HG02938 (cell line): ENCODE results near the gene ATOH8.

Experiments used
- ATAC-seq: cut with Tn5 transposase; IDR thresholded peaks from one replicate; pipeline ENCODE4 v1.9.1; 2021; ENCODE audit warnings: mild to moderate bottlenecking, moderate library complexity; ENCODE audit not compliant: unreplicated experiment

The ATOH8 gene

DNA sequence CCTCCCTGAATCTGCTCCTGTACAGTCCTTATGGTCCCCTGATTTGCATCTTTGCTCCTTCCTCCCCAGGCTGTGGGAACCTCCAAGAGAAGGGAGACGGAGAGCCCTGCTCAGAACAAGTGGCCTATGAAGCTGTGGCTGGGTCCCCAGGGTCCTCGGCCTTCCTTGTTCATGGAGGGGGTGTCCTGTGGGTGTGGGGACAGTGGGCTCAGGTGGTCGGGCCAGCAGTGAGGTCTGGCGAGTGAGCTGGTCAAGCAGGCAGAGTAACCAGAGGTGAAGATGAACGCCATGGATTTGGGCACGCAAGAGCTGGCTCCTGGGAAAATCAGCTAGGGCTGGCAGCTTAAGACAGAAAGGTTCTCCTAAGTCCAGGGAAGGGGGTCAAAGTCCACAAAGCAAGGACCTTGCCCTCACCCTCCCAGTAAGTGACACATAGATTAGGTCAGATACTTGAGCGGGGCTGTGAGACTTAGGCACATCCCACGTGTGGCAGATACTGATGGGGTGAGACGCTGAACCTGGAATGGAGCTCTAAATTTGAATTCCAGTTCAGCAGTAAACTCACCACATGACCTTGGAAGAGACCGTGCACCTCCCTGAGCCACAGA, 34.8 kb upstream of the ATOH8 start:
- no peak for ATAC-seq

- no peak for ATAC-seq
Measured at GRCh38 chr2:85719609-85720240, 34.1 kb upstream of the ATOH8 start.

GRCh38 chr2:85720533-85720932, 33.3 kb upstream of the ATOH8 start:
- ATAC-seq = no peak

- no peak for ATAC-seq
Measured at GRCh38 chr2:85721641-85722040, 32.1 kb upstream of the ATOH8 start.

GRCh38 chr2:85722519-85722918, 31.3 kb upstream of the ATOH8 start:
- ATAC-seq = no peak

- ATAC-seq = no peak
Measured at GRCh38 chr2:85723707-85724360, 30.0 kb upstream of the ATOH8 start.

DNA sequence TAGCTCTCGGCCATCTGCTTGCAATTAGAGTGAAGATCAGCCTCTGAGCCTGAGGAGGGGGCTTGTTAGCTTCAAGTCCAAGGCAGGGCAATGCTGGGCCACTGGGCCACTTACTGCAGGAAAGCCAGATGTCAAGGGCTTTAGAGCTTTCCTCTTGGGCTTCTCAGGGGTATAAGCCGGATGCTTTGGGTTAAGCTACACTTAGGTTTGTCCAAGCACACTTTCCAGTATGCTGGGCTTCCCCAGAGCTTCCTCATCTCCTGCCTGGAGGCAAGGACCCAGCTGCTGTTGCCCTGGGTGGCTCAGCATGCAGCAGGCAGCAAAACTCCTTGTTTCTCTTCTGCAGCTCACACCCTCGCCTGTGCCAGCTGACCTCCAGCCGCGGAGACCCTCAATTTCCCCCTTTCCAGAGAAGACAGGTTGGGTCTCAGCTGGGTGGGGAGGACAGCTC, 29.0 kb upstream of the ATOH8 start:
- no peak for ATAC-seq

DNA sequence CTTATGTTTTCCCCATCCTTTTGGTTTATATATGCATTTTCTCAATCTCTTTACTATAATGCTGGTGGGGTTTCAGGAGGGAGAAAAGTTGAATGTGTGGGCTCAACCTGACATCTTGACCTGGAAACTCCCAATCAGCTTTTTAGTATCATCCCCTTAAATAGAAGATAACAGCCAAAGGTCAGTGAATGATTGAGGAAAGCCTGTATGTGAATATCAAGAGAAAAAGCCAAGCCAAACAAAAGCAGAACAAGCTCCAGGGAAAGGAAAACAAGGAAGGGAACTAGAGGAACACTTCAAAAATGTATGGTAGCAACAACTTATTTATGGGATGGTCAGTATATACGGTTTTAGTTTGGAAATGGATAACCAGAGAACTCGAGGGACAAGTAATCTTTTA, 28.3 kb upstream of the ATOH8 start:
- ATAC-seq = no peak

DNA sequence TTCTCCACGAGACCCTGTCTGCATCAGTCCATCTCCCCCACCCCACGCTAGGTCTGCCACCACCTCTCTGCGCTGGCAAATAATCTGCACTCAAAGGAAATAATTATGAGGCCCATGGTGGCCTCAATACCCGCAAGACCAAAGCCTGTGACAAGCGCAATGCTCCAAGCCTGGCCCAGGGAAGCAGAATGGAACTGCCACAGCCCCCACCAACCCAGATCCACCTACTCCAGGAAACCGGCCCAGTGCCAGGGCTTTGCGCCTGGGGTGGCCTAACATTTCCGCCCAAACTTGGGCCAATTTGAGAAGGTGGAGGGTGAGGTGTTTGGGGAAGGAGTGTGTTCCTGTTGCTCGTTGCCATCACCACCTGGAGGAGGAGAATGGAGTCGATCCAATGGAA, 26.0 kb upstream of the ATOH8 start:
- ATAC-seq = no peak

DNA sequence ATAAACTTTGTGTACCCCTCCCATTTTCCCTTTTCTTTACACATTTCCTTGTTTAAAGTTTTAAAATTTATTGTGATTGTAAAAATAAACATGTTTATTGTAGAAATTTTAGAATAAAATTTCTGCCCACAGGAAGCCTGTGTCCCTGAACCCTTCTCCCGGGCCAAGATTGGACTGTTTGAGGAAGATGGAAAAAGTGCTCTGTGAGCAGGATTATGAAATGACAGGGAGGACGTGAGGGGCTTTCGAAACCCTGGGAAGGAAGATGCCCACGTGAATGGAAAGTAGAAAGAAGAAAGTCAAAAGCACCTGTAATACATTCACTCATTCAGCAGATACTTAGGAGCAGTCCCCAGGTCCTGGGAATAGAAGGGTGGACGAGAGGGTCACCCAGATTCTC, 25.4 kb upstream of the ATOH8 start:
- no peak for ATAC-seq

DNA sequence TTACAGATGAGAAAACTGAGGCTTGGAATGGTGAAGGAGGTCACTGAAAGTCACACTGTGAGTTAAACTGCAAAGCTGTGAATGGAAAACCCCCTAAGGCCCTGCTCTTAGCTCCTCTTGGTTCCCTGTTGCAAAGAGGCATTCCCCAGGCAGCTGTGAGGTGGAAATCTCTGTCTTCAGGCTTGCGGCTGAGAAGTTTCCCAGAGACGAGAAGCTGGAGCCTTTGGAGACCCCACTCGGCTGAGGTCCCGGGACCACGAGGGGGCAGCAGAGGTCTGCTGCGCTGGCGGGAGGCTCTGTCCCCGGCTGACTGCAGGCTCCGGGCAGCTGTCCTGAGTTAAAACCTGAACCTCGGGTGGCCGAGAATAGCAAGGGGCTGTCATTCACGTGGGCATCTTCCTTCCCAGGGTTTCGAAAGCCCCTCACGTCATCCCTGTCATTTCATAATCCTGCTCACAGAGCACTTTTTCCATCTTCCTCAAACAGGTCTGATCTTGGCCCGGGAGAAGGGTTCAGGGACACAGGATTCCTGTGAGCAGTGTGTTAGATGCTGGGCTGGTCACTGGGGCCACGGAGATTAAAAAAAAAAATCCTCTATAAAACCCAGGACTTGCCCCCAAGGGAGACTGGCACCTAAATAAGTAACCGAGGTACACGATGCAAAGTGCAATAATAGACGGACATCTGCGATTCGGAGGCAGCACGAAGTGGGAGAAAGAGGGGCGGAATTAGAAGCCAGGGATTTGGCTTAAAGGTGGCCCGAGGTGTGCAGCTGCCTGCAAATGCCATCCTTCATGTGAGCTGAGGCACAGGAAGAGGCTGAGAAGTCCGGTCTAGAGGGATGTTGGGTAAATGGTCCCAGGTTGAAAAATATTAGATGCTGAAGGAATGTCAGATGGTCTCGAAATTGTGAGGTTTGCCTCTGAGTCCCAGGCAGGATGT, 24.6 kb upstream of the ATOH8 start:
- peak; percentile 45 for ATAC-seq

- no peak for ATAC-seq
Measured at GRCh38 chr2:85729825-85730510, 23.8 kb upstream of the ATOH8 start.

DNA sequence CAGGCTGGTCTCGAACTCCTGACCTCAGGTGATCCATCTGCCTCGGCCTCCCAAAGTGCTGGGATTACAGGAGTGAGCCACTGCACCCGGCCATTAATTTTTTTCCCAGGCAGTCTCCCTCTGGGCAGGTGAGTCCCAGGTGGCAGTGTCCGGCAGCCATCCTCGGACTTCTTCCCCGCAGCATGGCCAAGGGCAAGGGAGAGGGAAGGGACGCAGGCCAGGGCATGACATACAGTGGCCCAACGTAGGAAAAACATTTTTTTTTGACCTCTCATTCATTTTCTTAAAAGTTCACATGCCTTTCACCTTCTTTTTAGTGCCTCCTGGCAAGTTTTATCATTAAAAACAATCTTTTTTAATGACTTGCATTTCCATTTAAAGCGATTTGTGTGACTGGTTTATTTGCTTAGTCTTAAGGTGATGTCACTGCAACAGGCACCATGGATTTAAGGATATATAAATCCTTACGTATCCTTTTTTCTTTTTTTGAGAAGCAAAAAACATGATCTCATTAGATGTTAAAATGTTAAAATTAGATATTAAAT, 23.0 kb upstream of the ATOH8 start:
- ATAC-seq = no peak

DNA sequence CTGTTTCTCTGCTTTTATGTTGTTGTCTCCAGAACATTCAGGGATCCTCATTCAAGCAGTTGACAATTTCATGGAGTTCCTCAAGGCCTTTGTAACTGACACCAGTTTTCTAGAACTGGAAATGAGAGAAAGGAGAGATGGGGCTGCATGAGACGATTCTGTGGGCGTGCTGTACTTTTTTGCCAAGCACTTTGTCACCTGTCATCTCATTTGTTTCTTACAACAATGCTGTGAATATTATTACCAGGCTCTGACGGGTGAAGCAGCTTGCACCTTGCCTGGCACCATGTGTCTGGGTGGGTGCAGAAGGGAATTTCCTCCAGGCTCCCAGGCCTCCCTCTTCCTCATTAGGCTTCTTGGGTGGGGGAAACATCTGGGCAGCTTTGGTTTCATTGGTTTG, 22.2 kb upstream of the ATOH8 start:
- no peak for ATAC-seq

- ATAC-seq = no peak
Measured at GRCh38 chr2:85732467-85733120, 21.2 kb upstream of the ATOH8 start.

DNA sequence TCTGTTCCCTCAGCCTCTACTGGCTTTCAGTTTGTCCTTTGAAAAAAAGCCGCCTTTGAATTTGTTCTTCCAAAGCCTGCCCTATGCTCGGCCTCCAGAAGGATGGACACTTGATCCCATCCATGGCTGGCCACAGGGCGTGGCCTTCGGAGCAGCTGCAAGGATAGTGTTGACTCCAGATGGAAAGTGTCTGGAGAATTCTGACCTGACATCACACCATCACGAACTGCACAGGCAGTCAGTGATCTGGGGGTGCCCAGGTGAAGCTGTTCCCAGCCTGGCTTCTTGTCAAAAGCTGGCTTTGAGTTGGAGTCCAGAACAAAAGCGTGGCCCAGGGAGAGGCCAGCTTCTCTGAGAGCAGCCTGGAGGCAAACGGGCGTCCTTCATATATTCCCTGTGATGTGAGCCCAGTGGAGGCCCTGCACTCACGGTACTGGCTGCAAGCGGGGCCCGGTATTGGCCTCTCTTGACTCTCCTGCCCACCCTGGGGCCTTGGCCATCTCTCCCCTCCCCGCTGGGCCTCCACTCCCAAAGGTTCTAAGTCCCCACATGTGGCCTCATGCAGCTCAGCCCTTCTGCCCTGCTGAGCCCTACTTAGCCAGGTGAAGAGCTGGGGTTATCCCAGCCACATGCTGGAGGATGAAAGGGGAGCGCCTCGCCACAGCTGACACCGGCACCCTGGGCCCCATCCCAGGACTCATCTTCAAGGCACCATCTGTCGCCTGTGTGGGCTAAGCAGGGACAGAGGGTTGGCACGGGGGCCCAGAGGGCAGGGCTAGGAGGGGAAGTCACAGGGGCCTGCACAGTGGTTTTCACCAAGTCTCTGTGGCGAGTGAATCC, 20.4 kb upstream of the ATOH8 start:
- no peak for ATAC-seq

- ATAC-seq = no peak
Measured at GRCh38 chr2:85734015-85734414, 19.8 kb upstream of the ATOH8 start.

DNA sequence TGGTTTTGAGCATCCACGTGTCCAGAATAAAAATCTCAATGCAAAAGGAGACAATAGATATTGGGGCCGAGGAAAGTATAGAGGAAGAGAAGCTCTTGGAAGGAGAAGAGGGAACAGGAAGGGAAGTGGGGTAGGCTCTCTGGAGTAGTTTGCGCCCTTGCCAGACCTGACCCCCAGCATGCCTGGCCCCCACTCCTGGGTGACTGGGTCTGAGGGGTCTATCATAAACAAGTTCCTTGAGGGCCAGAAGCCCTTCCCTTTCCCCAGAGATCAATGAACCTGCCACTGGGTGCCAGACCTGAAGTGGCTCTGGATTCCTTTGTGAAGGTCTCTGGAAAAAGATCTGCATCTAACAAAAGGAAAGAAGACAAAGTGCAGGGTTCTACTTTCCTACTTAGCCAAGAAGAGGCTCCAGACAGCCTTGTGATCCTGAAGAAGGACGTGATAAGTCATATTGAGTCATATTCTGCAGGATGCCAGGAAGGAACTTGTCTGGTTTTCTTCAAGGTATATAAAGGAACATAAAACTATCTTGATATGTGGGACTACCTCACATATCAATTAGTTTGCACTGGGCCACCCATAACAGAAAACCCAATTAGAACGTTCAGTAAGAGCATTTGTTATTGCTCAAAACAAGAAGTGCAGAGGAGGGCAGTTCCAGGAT, 18.7 kb upstream of the ATOH8 start:
- ATAC-seq = no peak

- no peak for ATAC-seq
Measured at GRCh38 chr2:85735691-85736090, 18.1 kb upstream of the ATOH8 start.
